Fibroblast of lung (primary cell): ENCODE measurements around the gene KDM2A. TPM values are rescaled to one million over a fixed set of nuclear protein-coding genes. Genes with fewer than 3 reads are reported as not detected.

Experiments used
- DNase-seq, 2 donors: peaks; one replicate each; pipeline versions ENCODE4 v3.0.0 to v3.0.0-alpha.2; 2010; ENCODE audit warnings: low read depth in 2 of 2
- H2AFZ ChIP-seq: 2 replicates; pipeline ENCODE4 v1.5.1; 2012; ENCODE audit warnings: low read length, control low read depth, inconsistent platforms
- H3K27ac ChIP-seq: 2 replicates; pipeline ENCODE4 v1.5.1; 2011; ENCODE audit warnings: low read length, control low read depth; ENCODE audit not compliant: insufficient read depth
- H3K27me3 ChIP-seq: 2 replicates; pipeline ENCODE4 v1.5.1; 2011; ENCODE audit warnings: mild to moderate bottlenecking, low read length; ENCODE audit not compliant: control insufficient read depth, insufficient read depth
- H3K36me3 ChIP-seq: 2 replicates; pipeline ENCODE4 v1.5.1; 2011; ENCODE audit warnings: low read length; ENCODE audit not compliant: control insufficient read depth, insufficient read depth
- H3K4me1 ChIP-seq: 2 replicates; pipeline ENCODE4 v1.5.1; 2011; ENCODE audit warnings: low read length; ENCODE audit not compliant: control insufficient read depth, insufficient read depth; ENCODE audit errors: extremely low read depth
- H3K4me2 ChIP-seq: 2 replicates; pipeline ENCODE4 v1.5.1; 2011; ENCODE audit warnings: low read length, control low read depth; ENCODE audit not compliant: insufficient read depth; ENCODE audit errors: extremely low read depth
- H3K4me3 ChIP-seq, 4 experiments: fragments of 200-600 bp in 1 of 4; sonication (generic) in 1 of 4; replicated peaks in 1 of 4; 2 replicates each; pipeline ENCODE4 v1.5.1; 2011 to 2016; ENCODE audit warnings: low read length in 4 of 4, low read depth in 3 of 4, mild to moderate bottlenecking in 3 of 4, control low read depth in 2 of 4, inconsistent platforms in 1 of 4, mixed read lengths in 1 of 4; ENCODE audit not compliant: insufficient read depth in 1 of 4; ENCODE audit errors: control extremely low read depth in 1 of 4
- H3K79me2 ChIP-seq: 2 replicates; pipeline ENCODE4 v1.5.1; 2012; ENCODE audit warnings: mild to moderate bottlenecking, low read length, inconsistent platforms; ENCODE audit not compliant: control insufficient read depth, insufficient read depth
- H3K9ac ChIP-seq: 2 replicates; pipeline ENCODE4 v1.5.1; 2011; ENCODE audit warnings: mild to moderate bottlenecking, low read length, control low read depth; ENCODE audit not compliant: insufficient read depth
- H3K9me3 ChIP-seq: 2 replicates; pipeline ENCODE4 v1.5.1; 2012; ENCODE audit warnings: low read depth, low read length; ENCODE audit not compliant: control insufficient read depth, insufficient read depth
- H4K20me1 ChIP-seq: 2 replicates; pipeline ENCODE4 v1.5.1; 2011; ENCODE audit warnings: low read length; ENCODE audit not compliant: control insufficient read depth, insufficient read depth; ENCODE audit errors: extremely low read depth
- CTCF ChIP-seq, 2 donors: IDR thresholded peaks in 1 of 2; conservative IDR thresholded peaks in 1 of 2; 1 replicate in 1 of 2; 2 replicates in 1 of 2; pipeline ENCODE4 v1.5.1; 2011 to 2012; ENCODE audit warnings: low read length in 2 of 2, control low read depth in 1 of 2, inconsistent platforms in 1 of 2, low read depth in 1 of 2, mild to moderate bottlenecking in 1 of 2
- EZH2 ChIP-seq: IDR thresholded peaks from 2 replicates; pipeline ENCODE4 v1.5.1; 2012; ENCODE audit warnings: low read length, control low read depth, mild to moderate bottlenecking; ENCODE audit errors: missing control alignments
- polyA plus RNA-seq, 2 donors: library from polyadenylated mRNA; depleted of rRNA in 1 of 2; stranded (reverse) in 1 of 2; unstranded in 1 of 2; fragments of >200 nt; gene quantifications; 2 replicates each; pipeline ENCODE4 v1.2.1, GENCODE V29; 2011 to 2012; ENCODE audit warnings: missing spikeins in 1 of 2
- total RNA-seq: library from RNA; depleted of rRNA; stranded (reverse); fragments of >200 nt; gene quantifications from 2 replicates; pipeline ENCODE4 v1.2.1, GENCODE V29; 2014

KDM2A gene
- total and polyA plus RNA-seq, 2 donors (not counting 1 experiment from before 2014, with no cell fraction given) = 36.4 to 42.6 TPM

- Histone ChIP-seq H3K9ac (no peak overlapping the region), H3K27me3 (no peaks in the 10 kb centered on the region), H3K4me3 (peak overlapping the region in 1 of 4 experiments; percentile 40), H3K4me2 (peak overlapping the region; percentile 78), H3K79me2 (peaks cover 80% of the 10 kb centered on the region), H2AFZ (no peak overlapping the region), H3K36me3 (peaks cover 14% of the 10 kb centered on the region), H3K9me3 (no peaks in the 10 kb centered on the region), H3K27ac (no peak overlapping the region), H4K20me1 (no peaks in the 10 kb centered on the region), H3K4me1 (peaks cover 42% of the 10 kb centered on the region)
- DNase-seq = no peak
- TF ChIP-seq CTCF (conservative IDR thresholded peaks at IDR 0.05 in 1 of 2, IDR thresholded peaks at IDR 0.05 in 1 of 2; ENCODE audit: low read depth in 1 of 2, low read length in 2 of 2) (no peak), EZH2 (no peak)
These were observed 151.5 kb downstream of the KDM2A start for GRCh38 chr11:67270256-67271204.

GRCh38 chr11:67271205-67271540, 152.1 kb downstream of the KDM2A start:
- no peaks in the 10 kb centered on the region for H3K27me3 ChIP-seq
- H3K36me3 ChIP-seq = peaks cover 14% of the 10 kb centered on the region
- H3K4me2 ChIP-seq = no peak overlapping the region
- no peaks in the 10 kb centered on the region for H3K9me3 ChIP-seq
- H3K27ac ChIP-seq = no peak overlapping the region
- H3K9ac ChIP-seq = no peak overlapping the region
- H3K4me1 ChIP-seq = peaks cover 38% of the 10 kb centered on the region
- peaks cover 86% of the 10 kb centered on the region for H3K79me2 ChIP-seq
- DNase-seq = no peak
- H3K4me3 ChIP-seq = no peak overlapping the region
- H2AFZ ChIP-seq = no peak overlapping the region
- no peaks in the 10 kb centered on the region for H4K20me1 ChIP-seq
- no peak for TF ChIP-seq EZH2
- no peak for TF ChIP-seq CTCF (conservative IDR thresholded peaks at IDR 0.05 in 1 of 2, IDR thresholded peaks at IDR 0.05 in 1 of 2; ENCODE audit: low read depth in 1 of 2, low read length in 2 of 2)

- Histone ChIP-seq H3K79me2 (peaks cover 86% of the 10 kb centered on the region), H3K36me3 (peaks cover 14% of the 10 kb centered on the region), H3K27ac (peak overlapping the region; percentile 29), H3K4me3 (no peak overlapping the region), H3K9me3 (no peaks in the 10 kb centered on the region), H4K20me1 (no peaks in the 10 kb centered on the region), H3K9ac (no peak overlapping the region), H2AFZ (no peak overlapping the region), H3K4me2 (no peak overlapping the region), H3K27me3 (no peaks in the 10 kb centered on the region), H3K4me1 (peaks cover 41% of the 10 kb centered on the region)
- no peak for DNase-seq
- TF ChIP-seq EZH2 = no peak
- no peak for TF ChIP-seq CTCF (conservative IDR thresholded peaks at IDR 0.05 in 1 of 2, IDR thresholded peaks at IDR 0.05 in 1 of 2; ENCODE audit: low read depth in 1 of 2, low read length in 2 of 2)
These were observed 152.7 kb downstream of the KDM2A start for GRCh38 chr11:67271541-67272284.
